ENCODE measurements around the gene FARP1. TPM values are rescaled to one million over a fixed set of nuclear protein-coding genes. Genes with fewer than 3 reads are reported as not detected.

The FARP1 gene
- total RNA-seq, 2 experiments from 2014 or later = not detected

GRCh38 chr13:98232456-98232855, 89.6 kb downstream of the FARP1 start:
- CTCF ChIA-PET (ENCODE audit: unreplicated experiment) = no interaction called here
- no TSS peak for BruUV-seq (replicated peaks)
- Histone ChIP-seq H3K4me3 (ENCODE audit: low read depth, low read length, poor library complexity, severe bottlenecking) (no peak overlapping the region), H4K20me1 (ENCODE audit: insufficient read depth, low read length) (no peaks in the 10 kb centered on the region), H2AFZ (ENCODE audit: low read length) (no peak overlapping the region), H3K4me2 (ENCODE audit: low read length) (no peak overlapping the region), H3K9me2 (ENCODE audit: insufficient read depth, low read length) (no peaks in the 10 kb centered on the region), H3K36me3 (ENCODE audit: insufficient read depth, low read length) (no peaks in the 10 kb centered on the region), H3K9me3 (ENCODE audit: low read length) (no peaks in the 10 kb centered on the region), H3K79me2 (ENCODE audit: insufficient read depth, low read depth, low read length) (no peaks in the 10 kb centered on the region), H3K27ac (ENCODE audit: low read depth, low read length, poor library complexity, severe bottlenecking) (no peak overlapping the region), H3K4me1 (ENCODE audit: insufficient read depth, low read length, poor library complexity, severe bottlenecking) (no peaks in the 10 kb centered on the region)
- no peak for TF ChIP-seq CTCF (conservative IDR thresholded peaks at IDR 0.05; ENCODE audit: low read length)
- no peak for TF ChIP-seq EZH2phosphoT487 (IDR thresholded peaks at IDR 0.05; ENCODE audit: borderline replicate concordance, low read depth, low read length)
- no peak for DNase-seq (ENCODE audit: low spot score)
- intact Hi-C loops (cut with micrococcal nuclease; ENCODE audit: unreplicated experiment) = no loop called here
- POLR2A ChIA-PET = no interaction called here

- H3K4me1 ChIP-seq (ENCODE audit: insufficient read depth, low read length, poor library complexity, severe bottlenecking) = no peaks in the 10 kb centered on the region
- no peak overlapping the region for H3K4me3 ChIP-seq (ENCODE audit: low read depth, low read length, poor library complexity, severe bottlenecking)
- no peaks in the 10 kb centered on the region for H3K36me3 ChIP-seq (ENCODE audit: insufficient read depth, low read length)
- ChIA-PET CTCF (ENCODE audit: unreplicated experiment) (no interaction called here), POLR2A (interaction anchor here (0.7 kb wide), 1 partner anchor 9 kb away, joined by 3 read pairs; no protein-coding TSS in a partner anchor)
- no peak overlapping the region for H2AFZ ChIP-seq (ENCODE audit: low read length)
- no TSS peak for BruUV-seq (replicated peaks)
- no peaks in the 10 kb centered on the region for H3K9me3 ChIP-seq (ENCODE audit: low read length)
- H3K4me2 ChIP-seq (ENCODE audit: low read length) = no peak overlapping the region
- no peak overlapping the region for H3K27ac ChIP-seq (ENCODE audit: low read depth, low read length, poor library complexity, severe bottlenecking)
- H3K79me2 ChIP-seq (ENCODE audit: insufficient read depth, low read depth, low read length) = no peaks in the 10 kb centered on the region
- TF ChIP-seq CTCF (conservative IDR thresholded peaks at IDR 0.05; ENCODE audit: low read length) = no peak
- no peak for TF ChIP-seq EZH2phosphoT487 (IDR thresholded peaks at IDR 0.05; ENCODE audit: borderline replicate concordance, low read depth, low read length)
- no peaks in the 10 kb centered on the region for H4K20me1 ChIP-seq (ENCODE audit: insufficient read depth, low read length)
- DNase-seq (ENCODE audit: low spot score) = no peak
- H3K9me2 ChIP-seq (ENCODE audit: insufficient read depth, low read length) = no peaks in the 10 kb centered on the region
- intact Hi-C loops (cut with micrococcal nuclease; ENCODE audit: unreplicated experiment) = no loop called here
Measured at GRCh38 chr13:98233127-98233526, 90.2 kb downstream of the FARP1 start.

- no peak overlapping the region for H2AFZ ChIP-seq (ENCODE audit: low read length)
- CTCF ChIA-PET (ENCODE audit: unreplicated experiment) = interaction anchor here (1.0 kb wide), 1 partner anchor 29 kb away, joined by 5 read pairs; no protein-coding TSS in a partner anchor
- H3K4me2 ChIP-seq (ENCODE audit: low read length) = no peak overlapping the region
- intact Hi-C loops (cut with micrococcal nuclease; ENCODE audit: unreplicated experiment) = no loop called here
- no peaks in the 10 kb centered on the region for H3K9me3 ChIP-seq (ENCODE audit: low read length)
- no peak for DNase-seq (ENCODE audit: low spot score)
- H3K79me2 ChIP-seq (ENCODE audit: insufficient read depth, low read depth, low read length) = no peaks in the 10 kb centered on the region
- no TSS peak for BruUV-seq (replicated peaks)
- TF ChIP-seq EZH2phosphoT487 (IDR thresholded peaks at IDR 0.05; ENCODE audit: borderline replicate concordance, low read depth, low read length) (no peak), CTCF (conservative IDR thresholded peaks at IDR 0.05; ENCODE audit: low read length) (no peak)
- POLR2A ChIA-PET = no interaction called here
- H3K4me3 ChIP-seq (ENCODE audit: low read depth, low read length, poor library complexity, severe bottlenecking) = no peak overlapping the region
- H3K36me3 ChIP-seq (ENCODE audit: insufficient read depth, low read length) = no peaks in the 10 kb centered on the region
- H3K4me1 ChIP-seq (ENCODE audit: insufficient read depth, low read length, poor library complexity, severe bottlenecking) = no peaks in the 10 kb centered on the region
- H3K27ac ChIP-seq (ENCODE audit: low read depth, low read length, poor library complexity, severe bottlenecking) = no peak overlapping the region
- no peaks in the 10 kb centered on the region for H3K9me2 ChIP-seq (ENCODE audit: insufficient read depth, low read length)
- H4K20me1 ChIP-seq (ENCODE audit: insufficient read depth, low read length) = no peaks in the 10 kb centered on the region
Measured at GRCh38 chr13:98234348-98234747, 91.5 kb downstream of the FARP1 start.
